GM18526 (cell line): ENCODE results near the gene TINAG.

Experiments
- POLR2A ChIP-seq: IDR thresholded peaks from 3 replicates; pipeline ENCODE4 v1.6.1; 2011; ENCODE audit not compliant: insufficient read length; ENCODE audit errors: extremely low read depth

TINAG gene, protein sequence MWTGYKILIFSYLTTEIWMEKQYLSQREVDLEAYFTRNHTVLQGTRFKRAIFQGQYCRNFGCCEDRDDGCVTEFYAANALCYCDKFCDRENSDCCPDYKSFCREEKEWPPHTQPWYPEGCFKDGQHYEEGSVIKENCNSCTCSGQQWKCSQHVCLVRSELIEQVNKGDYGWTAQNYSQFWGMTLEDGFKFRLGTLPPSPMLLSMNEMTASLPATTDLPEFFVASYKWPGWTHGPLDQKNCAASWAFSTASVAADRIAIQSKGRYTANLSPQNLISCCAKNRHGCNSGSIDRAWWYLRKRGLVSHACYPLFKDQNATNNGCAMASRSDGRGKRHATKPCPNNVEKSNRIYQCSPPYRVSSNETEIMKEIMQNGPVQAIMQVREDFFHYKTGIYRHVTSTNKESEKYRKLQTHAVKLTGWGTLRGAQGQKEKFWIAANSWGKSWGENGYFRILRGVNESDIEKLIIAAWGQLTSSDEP

DNA sequence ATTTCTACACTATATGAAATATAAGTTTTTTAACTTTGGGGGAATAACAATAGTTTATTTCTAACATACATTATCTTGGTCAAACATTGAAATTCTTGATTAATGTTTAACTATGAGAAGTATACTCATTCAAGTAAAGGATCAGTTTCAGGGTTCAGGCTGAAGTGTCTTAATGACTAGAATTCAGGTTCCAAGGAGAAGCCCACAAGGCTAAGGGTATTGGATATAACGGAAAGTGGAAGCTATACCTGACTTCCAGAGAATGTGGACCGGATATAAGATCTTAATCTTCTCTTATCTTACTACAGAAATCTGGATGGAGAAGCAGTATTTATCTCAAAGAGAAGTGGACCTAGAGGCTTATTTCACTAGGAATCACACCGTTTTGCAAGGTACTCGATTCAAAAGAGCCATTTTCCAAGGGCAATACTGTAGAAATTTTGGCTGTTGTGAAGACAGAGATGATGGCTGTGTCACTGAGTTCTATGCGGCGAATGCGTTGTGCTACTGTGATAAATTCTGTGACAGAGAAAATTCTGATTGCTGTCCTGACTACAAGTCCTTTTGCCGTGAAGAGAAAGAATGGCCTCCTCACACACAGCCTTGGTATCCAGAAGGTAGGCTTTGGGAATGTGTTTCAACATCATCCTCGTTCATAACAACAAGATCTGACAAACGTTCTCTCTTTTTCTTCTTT is at the start of gene TINAG:
Gene TINAG (plus strand): TSS at position 153 of the 697 bp plus-strand sequence. CDS start 110 bp downstream, at position 263.
- no peak for TF ChIP-seq POLR2A

DNA sequence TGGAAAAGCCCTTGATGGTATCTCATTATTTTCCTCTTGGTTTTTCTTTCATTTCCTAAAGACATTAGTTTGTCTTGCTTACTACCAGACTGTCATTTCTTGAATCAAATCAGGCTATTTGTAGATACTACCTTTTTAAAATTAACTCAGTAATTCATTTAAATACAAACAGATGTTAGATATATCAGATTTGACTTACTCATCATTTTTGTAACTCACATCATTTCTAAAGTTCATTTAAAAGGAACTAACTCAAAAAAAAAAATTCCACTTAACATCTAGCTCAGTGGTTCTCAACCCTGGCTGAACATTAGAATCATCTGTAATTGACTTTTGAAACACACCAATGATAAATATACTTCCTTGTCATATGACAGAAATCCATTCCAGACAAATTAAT is 48.2 kb upstream of the TINAG start:
- no peak for TF ChIP-seq POLR2A

DNA sequence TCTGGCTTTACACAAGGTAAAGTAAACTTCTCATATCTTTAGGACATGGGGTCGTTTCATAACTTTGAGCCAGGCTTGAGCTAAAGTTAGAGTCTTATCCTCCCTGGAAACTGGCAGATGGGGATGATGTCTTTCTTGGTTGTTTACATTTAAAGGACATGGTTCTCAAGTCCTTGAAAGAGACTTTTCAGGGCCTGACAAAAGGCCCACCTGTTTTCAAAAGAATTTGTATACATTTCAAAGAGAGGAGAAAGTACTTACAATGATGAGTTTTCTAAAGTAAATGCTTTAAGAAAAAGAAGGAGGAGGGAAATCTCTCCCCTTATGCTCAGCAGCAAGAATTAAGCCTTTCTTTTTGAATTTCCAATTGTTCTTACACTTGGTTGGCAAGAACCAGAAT is 45.7 kb upstream of the TINAG start:
- TF ChIP-seq POLR2A, result no peak

DNA sequence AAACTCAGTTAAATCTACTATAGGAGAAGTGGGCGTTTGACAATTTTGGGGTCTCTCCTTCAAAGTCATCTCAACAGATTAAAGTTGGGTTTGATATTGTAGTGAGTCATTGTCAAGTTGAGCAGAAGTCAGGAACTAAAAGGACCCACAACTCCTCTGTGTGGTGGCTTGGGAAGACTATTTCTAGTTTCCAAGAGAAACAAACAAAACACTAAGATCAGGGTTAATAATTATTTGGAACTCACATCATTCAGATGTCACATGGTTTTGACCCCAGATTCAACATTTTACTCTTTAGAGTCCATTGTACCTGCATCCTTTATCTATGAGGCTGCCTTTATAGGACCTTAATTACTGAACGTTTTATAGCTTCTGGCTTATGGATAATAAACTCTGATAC is 45.3 kb upstream of the TINAG start:
- no peak for TF ChIP-seq POLR2A

DNA sequence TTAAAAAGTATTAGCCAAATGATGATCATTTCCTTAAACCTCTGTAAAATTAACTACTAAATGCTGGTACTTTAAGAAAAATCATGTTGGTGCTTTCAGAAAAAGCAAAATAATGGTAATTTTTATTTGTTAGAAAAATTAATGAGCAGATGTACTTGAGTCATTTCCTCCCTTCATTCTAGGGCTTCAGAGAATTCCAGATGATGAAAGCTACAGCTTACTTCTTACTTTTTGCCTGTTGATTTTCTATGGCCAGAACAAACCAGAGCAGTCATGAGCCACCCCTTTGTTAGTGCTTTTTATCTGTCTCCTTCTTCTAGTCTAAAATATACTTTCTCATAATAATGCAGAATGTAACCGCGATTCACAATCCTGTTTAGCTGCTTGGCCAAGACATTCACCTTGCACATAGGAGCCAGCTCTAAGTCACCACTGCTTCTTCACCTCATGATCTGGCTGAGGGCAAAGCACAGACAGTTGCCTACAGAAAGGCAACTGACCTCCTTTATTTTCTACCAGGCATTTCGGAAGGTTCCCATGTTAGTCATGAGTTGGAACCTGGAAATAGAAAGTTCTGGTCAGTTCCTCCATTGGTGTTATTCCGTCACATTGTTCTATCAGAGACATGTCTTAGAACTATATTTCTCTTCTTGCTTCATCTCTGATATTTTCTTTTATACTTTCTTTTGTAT is 43.5 kb upstream of the TINAG start:
- no peak for TF ChIP-seq POLR2A

DNA sequence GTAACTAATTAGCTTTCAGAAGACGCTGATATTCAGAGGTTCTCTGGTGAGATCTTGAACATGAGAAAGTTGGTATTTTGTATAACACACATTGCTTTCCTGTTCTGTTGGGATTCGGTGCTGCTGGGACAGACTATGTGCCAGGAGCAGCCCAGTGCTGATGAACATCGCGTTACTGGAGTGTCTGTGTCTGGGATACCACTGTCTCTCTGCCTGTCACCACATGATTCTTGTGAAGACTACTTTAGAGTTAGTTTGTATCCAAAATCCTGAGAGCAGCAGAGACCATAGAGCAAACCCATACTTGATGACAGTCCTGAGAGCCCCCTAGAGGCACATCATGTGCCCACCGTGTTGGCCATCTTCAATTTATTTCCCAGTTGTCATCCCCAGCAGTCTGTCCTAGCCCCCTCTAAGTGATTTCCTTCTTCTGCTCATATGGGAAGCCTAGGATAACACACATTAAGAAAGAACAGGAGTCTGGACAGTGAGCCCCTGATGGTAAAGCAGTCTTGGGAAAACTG is 41.8 kb upstream of the TINAG start:
- TF ChIP-seq POLR2A, result no peak

DNA sequence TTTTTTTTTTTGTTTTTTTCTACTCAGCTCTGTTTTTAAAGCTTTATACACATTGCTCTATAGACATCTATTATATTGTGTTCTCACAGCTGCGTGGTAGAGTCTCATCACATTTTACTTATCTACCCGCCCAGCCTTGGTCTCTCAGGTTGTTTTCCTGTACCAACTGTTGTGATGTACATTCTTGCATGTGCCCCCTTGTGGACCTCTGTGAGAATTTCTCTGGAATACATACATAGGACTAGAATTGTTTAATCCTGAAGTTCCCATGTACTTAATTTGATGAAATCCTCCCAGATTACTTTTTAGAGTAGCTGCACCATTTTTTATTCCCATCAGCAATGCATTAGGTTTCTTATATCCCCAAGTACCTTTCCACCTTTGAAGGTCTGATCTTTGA is 40.4 kb upstream of the TINAG start:
- no peak for TF ChIP-seq POLR2A

DNA sequence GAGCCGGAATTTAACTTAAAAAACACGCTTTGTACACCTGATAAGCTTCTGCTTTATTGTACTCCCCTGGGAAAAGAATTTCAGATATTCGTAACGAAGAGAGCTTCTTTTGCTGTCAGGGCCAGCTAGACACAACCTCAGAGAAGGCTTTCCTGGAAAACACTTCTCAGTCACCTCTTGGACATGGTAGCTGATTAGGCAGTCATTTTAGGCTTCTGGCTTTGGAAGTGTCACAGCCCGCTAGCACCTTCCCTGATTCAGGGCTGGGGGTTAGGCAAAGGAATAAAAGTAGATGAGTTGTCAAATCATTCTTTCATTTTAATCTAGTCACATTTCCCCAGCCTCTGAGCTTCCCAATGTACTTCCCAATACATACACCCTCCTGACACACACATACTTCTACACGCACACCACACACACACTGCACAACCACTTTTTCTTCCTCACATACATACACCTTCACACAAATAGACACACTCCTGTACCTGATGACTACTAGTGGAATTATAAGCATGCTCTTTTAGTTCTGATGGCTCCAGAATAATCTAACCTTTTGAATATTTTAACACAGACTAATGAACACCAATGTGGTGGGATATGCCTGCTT is 34.9 kb upstream of the TINAG start:
- no peak for TF ChIP-seq POLR2A

DNA sequence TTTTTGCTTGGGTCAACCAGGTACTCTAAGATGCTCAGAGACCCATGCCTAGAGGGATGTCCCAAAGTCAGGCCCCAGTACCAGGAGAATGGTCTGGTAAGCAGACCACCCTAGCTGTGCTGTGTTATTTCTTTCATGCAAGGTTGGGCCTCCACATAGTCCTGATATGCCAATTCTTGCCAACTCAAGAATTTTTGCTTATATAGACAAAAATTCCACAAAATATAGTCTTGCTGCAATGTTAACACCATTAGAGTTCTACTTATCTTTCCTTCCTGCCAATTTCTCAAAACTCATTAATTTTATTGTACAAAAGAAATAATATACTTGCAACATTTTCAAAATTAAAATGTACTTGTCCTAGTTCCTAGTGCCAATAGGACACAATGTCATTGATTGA is 33.9 kb upstream of the TINAG start:
- TF ChIP-seq POLR2A, result no peak

DNA sequence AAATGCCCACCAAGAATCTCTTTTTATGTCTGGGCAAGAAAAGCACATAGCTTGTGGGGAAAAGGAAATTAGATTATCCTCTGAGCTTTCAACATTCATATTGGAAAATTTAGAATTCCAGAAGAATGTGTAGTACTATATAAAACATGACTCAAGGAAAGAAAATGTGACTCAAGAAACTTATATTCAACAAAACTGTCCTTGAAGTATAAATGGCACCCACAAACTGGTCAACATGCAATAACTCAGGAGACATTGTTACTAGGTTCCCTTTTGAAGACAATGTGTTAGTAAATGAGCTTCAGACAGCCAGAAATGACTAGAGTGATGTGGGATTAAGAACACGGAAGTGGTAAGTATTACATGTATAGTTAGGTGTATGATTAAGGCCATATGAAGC is 26.1 kb upstream of the TINAG start:
- TF ChIP-seq POLR2A, result no peak

DNA sequence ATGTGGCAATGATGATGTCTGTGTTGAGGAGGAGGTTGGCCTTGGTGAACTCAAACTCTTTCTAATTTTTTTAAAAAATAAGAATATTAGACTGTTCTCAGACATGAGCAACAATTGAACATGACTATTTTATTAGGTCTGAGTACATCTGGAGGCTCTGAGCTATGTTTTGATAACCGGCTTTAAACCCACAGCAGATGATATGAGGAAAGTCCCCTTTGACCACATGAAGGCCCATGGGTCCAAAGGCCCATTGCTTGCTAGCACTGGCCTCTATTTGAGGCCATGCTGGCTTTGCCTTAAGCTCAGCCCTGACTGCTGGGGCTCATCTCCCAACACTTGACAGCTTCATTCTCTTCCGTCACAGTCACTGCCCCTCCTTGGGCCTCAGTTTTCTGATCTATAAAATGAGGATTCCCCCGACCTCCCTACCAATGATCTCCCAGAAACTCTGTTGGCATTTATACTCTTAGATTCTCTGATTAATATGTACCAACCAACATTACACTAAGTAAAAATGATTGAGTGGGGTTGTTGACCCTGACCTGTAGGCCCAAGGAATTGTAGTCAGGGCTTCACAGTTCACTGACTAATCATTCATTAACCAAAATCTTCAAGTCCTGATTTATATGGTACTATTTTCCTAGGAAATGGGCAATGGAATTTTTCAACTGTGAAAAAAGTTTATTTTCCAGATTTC is 23.9 kb upstream of the TINAG start:
- no peak for TF ChIP-seq POLR2A

DNA sequence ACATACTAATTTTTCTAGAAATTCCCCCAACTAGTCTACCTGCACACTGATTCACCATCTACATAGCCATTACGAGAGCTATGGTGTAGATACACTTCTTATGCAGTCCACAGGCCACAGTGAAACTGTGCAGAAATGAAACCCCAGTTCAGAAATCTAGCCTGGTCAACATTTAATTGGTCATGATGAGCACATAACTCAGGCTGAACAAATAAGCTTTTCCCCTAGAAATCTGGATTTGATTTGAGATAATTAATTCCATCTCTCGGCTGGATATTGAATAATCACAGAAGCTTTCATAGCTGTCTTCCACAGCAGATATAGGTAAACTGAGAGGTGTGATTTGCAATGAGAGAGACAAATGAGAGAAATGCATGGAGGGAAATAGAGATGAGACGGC is 22.6 kb upstream of the TINAG start:
- TF ChIP-seq POLR2A, result no peak

DNA sequence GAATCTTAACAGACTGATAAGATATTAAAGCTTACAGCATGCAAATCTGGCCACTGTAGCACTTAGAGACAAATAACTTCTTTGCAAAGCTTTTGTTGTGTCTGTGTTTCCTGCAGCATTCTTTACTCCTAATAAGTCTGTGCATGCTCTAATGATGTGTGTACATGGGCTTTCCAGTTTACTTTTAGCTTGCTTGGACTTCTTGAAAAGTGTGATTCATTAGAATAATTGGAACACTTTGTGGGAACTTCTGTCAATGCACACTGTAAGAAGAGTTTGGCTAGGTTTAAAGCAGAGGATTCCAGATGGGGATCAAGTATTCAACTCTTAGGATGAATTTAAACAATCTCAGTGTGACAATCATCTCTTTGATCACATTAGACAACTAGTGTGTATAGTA is 22.1 kb upstream of the TINAG start:
- no peak for TF ChIP-seq POLR2A

DNA sequence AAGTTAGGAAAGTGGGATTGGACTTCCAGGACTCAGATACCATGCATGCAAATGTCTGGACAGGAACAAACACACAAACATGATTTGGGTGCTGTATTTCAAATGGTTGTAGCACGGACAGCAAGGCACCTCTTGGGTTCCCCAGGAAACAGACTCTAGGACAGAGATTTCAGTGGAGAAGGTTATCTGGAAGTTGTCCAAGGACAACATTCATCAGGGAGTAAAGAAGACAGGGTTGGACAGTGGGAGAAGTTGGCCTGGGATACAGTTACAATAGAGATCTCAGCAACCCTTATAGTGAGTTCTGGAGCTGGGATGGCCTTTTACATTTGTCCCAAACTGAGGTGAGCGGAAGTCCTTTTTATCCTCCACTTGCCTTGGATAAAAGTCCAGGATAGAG is 19.8 kb upstream of the TINAG start:
- TF ChIP-seq POLR2A, result no peak

DNA sequence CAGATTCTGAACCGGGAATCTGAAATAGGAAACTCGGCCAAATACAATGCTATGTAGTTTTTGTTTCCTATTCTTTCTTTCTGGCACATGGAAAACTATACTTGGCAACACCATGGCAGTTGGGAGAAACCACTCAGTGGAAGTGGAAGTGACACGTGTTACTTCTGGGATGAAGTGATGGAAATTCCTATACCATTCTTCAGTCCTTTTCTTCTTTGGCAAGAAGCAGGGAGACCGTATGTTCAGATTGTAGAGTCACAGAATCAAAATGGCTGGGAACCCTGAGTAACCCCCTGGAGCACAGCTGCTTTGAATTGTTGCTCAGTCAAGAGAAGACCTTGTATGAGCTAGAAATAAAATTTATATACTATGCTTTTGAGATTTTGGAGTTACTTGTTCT is 18.8 kb upstream of the TINAG start:
- no peak for TF ChIP-seq POLR2A
